CD4-positive, alpha-beta T cell treated with Interleukin-4 for 1 hour (primary cell): ENCODE results near the gene TAX1BP1.

Source experiments
- DNase-seq, 2 donors: peaks; one replicate each; pipeline ENCODE4 v3.0.0-alpha.2; 2020 to 2022

Gene TAX1BP1

DNA sequence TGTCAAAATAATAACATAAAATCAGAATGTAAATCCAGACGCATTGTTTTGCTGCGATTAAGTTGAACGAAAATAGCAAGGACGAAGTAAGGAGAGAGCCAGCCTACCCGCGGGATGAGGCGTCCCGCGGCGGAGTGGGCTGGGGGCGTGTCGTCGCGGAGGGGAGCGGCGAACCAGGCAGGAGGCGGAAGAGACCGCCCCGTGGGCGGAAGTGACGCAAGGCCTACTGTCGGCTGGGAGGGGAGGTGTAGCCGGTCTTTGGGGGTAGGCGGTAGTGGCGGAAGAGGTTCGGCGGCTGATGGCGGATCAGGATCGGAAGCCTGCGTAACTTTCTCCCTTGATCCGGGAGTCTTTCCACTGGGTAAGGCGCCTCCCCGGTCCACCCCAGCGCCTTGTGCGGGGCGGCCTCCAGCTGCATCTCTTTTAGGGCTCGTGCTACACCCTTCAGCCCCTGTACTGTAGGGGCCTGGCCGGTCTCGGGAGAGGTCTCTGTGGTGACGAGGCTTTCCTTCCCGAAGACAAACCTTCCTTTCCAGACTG is at the start of gene TAX1BP1:
TSS of gene TAX1BP1 (plus strand) at position 254 of the 540 bp plus-strand sequence. CDS start 8,363 bp downstream, outside the sequence.
- DNase-seq: peak; percentile 95

DNA sequence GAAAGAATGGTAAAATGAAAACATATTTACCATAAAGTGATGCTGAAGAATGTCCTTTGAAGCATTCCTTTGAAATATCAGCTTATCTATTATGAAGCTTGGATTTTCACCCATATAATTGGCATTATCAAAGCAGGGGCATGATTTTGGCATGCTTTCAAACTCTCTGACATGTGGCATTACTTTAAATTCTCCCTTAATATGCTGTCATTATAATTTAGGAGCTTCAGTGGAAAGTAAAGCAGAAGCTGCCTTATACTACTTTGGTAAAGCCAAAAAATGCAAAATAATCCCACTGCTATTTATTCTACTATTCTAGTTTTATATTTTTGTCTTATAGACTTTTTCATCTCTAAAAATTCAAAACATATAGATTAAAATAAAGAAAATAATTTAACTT is 49.3 kb upstream of the TAX1BP1 start:
- DNase-seq: no peak

DNA sequence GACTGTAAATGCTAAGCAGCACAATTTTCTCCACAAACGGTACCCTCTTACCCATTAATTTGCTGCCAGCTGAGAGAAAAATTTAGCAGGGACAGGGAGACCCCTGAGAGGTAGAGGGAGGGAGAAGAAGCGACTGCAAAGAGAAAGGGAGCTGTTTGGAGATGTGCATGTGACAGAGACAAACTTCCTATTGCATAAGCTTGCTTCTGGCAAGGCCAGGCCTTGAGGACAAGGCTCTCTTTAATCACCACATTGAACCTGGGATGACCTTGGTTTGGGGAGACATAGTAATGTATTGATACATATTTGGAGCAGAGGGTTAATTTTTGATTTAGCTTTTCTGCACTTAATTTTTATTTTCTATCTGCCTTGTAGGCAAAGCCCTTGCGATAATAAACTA is 46.2 kb upstream of the TAX1BP1 start:
- no peak for DNase-seq

DNA sequence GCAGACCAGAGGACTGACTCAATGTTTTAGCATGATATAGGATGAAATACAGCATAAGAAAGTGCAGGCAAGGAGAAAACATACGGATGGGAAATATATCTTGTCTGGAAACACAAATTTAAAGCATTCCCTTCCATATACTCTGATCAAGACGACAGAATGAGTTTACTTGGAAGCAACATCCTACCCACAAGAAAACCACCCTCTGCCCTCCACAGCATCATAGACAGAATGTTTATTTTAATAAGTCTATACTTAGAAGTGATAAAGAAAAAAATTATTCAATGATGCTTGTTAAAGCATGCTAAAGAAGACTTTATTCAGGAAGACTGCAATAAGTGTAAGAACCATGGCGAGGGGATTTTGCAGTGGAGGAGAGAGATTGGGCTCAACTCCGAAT is 44.9 kb upstream of the TAX1BP1 start:
- no peak for DNase-seq

DNA sequence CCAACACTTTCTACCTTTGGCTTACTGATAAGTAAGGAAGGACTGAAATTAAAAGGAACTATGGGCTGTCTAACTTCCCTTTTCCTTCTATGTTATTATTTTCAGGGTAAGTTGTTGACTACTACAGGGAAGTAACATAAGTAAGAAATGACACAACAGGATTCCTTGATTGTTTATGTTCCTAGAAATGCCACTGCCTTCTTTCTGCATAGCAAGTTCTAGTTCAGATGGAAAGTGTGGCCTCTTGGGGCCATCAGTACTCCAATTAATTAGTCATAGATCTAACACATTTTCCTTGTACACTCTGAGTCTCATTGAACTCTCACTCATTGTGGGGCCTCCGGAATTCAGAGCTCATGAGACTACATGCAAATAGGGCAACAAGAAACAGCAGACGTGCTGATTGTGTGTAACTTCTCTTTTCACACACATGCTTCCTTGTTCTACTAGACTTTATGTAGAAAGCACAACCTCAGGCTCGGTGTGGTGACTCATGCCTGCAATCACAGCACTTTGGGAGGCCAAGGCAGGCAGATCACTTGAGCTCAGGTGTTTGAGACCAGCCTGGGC is 42.0 kb upstream of the TAX1BP1 start:
- DNase-seq: peak; percentile 5 to 64

DNA sequence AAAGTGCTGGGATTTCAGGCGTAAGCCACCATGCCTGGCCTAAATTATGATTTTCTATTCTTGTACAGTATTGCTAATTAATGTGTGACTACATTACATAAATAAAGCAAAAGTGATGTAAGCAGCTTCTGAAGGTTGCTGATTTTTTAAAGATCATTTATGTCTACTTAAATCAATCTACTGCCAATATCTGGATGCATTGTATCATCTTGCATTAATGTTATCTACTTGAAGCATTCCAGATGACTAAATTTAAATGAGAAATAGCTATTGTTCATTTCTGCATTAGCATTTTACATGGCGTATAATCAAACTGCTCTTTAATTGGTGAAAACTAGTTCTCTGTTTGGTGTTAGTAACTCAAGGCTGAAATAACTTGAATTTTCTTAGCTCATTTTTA is 40.2 kb upstream of the TAX1BP1 start:
- no peak for DNase-seq

DNA sequence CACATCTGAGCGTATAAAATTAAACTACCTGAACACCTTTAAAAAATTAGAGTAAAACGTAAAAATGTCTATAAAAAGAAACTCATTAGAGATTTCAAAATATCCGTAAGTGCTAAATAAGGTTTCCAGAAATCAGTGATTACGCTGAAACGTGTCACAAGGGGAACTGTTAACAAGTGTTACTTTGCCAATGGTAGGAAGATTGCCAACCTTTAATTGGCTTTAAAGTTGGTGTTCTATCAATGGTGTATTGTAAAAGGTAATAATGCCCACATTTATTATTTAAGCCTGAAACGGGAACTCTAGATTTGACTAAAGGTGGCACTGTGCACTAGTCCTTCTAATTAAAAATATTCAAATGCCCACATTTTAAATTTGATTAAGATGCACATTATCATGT is 39.5 kb upstream of the TAX1BP1 start:
- DNase-seq: no peak

DNA sequence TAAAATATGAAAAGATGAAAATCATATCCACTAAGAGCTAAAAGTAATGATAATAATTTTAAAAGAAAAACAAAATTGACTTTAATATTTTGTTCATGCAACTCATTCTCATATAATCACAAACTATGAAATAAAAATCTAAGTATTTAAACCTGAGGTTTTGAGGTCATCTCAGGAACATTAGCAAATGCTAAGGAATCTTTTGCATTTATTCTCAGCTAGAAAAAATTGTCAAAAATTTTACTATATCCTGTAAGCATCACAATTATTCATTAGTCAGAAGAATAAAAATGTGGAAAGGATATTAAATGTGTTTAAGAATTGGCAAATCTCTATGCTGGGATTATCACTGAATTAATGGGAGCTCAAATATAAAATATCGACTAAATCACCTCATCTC is 36.8 kb upstream of the TAX1BP1 start:
- no peak for DNase-seq

DNA sequence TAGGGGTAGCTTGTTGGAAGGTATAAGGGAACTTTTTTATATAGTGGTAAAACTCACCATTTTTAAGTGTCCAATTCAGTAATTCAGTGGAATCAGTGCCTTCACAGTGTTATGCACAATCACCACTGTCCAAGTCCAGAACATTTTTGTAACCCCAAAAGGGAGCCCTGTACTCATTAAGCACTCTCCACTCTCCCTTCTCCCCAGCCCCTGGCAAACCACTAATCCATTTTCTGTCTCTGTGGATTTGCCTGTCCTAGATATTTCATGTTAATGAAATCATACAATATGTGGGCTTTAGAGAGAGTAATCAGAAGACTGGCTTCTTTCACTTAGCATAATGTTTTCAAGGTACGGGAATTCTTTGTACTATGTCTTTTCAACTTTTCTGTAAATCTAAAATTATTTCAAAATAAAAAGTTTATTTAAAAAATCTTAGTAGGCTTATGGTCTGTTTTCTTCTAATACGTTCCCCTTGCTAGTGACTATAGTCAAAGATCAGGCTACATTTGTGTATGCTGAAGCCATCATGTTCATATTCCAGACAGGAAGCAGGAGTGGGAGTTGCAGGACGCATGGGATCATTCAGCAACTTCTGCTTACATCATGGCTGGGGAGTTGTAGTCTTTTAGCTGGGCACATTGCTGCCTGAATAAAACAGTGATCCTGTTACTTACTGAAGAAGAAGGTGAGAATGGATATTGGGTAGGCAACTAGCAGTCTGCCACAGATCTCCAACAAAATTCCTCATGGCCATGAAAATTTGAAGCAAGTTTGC is 35.4 kb upstream of the TAX1BP1 start:
- DNase-seq: no peak

DNA sequence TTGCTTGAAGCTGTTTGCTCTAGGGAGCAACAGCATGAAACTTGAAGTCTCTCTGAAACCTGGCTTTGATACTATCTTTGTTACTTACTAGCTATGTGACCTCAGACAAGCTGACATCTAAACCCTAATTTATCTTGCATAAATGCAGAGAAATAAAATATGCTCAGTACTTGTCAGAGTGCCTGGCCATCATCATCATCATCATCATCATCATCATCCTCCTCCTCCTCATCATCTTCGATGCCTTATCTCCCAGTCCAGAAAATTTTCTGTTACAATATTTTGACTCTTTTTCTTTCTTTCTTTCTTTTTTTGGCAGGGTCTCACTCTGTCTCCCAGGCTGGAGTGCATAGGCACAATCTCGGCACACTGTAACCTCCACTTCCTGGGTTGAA is 34.8 kb upstream of the TAX1BP1 start:
- no peak for DNase-seq

DNA sequence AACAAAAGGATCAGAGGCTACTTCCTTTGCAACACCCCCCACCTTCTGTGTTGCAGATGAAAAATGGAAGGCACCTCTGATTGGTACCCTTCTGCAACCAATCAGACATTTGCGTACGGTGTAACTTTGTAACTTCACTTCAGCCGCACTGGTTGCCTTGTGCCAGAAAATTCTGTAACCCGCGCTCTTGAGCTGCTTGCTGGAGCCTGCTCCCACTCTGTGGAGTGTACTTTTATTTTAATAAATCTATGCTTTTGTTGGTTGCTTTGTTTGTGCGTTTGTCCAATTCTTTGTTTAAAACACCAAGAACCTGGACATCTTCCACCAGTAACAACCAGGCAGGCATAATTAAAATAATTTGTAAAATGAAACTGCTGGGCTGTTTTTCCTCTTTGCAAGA is 31.5 kb upstream of the TAX1BP1 start:
- DNase-seq: no peak

DNA sequence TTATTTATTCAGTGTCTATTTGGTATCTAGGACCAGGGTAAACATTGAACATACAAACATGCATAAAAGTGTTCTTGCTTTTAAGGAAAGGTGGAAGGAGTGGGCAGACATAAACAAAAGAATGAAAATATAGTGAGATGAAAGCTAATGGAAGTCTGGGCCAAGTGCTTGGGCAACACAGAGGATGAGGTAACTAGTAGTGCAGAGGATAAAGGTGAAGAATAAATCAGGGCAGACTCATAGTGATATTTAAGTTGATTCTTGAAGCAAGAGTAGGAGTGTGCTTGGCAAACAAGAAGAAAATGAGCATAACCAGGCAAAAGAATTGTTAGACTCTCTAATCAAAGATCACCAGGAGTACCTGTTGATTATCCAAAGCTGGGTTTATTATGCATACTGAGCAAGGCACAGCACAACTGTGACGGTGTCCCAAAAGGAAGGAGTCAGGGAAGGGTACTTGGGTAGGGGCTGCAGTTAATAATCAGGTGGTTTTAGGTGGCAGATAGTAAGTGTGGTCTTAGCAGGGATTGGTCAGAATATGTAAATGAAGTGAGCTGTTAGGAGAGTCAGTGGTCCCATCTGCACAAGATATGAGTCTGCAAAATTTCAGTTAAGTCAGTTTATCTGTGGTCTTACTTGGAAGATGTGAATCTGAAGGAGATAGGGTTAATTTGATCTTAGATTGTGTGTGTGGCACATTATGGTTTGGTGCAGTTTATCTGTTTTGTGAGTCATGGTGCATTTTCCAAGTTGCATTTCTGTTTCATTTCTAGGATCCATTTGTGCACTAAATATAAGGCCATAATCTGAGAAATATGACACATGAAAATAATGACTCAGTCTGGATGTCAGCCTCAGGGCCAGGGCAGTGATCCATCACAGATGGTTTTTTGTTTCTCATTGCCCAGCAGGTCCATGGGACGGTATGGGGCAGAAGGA is 30.6 kb upstream of the TAX1BP1 start:
- no peak for DNase-seq

DNA sequence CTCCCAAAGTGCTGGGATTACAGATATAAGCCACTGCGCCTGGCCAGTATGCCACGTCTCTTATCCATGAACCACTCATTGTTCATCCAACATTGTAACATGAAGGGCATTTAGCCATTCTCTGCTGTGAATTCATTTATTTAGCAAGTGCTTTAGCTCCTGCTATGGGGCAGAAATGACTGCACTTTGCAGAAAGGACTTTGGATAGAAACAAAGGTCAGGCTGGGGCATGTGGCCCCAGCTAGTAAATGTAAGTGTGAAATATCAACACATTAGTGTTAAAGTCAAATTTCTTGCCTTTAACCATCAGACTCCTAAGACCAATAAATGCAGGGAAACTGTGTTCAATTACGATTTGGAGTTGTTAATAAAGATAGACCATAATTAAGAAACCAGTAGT is 27.7 kb upstream of the TAX1BP1 start:
- no peak for DNase-seq

DNA sequence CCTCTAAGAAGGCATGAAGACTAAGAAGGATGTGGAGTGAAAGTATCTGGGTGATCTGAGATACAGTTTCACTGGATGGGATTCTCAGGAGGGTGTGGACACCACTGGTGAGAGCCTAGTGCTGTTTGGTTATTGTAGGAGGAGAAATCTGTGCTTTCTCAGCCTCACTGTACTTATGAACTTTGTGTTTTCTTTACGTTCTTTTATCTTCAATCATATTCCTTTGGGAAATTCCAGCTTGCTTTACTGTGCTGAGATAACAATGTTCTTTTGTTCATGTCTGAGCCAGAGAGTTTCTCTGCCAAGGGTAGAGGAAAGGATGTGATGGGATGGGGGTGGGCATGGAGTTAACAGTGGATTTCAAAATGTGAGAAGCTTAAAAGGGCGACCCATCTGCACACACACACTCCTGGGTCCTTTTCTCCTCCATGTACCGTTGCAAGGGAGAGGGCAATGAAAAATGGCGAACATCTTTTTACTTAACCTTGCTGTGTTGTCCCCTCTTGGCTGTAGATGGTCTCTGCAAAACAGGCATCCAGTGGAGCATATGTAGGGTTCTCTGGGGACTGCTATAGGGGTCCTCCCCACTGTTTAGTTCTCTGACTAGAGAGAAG is 25.0 kb upstream of the TAX1BP1 start:
- no peak for DNase-seq

DNA sequence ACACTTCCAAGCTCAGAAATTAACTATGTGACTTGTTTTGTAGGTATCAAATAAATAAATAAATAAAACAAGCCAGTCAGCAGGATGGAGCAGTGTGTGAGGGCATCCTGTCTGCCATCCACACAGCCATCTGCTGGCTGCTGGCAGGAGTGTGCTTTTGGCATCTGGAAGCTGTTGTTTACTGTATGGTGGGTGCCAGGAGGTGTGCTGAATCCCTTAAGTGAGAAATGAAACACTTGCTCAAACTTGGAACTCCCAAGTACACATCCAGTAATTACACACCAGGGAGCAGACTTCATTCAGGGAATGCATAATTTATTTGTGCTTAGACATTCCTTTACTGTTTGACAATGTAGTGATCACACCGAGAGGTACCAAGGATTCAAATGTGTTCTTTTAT is 16.9 kb upstream of the TAX1BP1 start:
- DNase-seq: no peak

DNA sequence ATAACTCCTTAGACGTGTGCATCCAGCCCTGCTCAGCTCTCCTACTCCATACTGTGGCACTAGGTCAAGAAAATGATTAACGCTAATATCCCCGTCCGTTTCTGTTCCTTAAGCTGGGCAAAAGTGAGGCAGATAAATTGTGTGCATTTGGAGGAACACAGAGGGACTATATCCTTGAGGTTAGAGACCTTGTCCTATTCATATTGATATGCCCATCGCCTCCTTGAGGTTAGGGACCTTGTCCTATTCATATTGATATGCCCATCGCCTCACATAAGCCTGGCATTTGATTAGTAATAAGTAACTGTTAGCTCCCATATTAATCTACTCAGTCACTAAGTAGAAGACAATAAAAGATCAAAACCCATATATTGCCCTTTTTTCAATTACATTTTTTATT is 12.9 kb upstream of the TAX1BP1 start:
- DNase-seq: no peak

DNA sequence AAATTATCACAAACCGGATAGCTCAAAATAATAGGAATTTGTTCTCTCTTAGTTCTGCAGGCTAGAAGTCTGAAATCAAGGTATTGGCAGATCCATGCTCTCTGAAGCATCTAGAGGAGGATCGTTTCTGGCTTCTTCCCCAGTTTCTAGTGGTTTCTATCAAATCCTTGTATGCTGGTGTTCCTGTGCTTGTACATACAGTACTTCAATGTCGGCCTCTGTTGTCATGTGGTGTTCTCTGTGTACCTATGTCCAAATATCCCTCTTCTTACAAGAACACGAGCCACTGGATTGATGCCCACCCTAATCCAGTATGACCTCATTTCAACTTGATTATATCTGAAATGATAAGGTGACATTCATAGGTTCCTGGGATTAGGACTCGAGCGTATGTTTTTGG is 9.8 kb upstream of the TAX1BP1 start:
- no peak for DNase-seq

DNA sequence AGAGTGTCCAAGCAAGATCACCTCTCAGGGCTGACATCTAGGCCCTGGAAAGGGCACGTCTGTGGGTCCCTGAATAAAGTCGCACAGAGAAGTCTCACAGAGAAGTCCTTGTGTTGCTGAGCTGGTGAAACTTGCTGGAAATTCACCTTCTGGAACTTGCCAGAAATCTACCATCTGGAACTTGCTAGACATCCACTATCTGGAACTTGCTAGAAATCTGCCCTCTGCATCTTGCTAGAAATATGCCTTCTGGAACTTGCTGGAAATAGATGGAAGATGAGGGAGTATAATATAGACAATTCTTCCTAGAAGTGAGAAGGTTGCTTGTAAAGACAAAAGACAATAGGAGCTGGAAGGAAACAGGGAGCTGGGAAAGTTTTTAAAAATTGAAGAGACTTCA is 5.4 kb upstream of the TAX1BP1 start:
- DNase-seq: no peak

DNA sequence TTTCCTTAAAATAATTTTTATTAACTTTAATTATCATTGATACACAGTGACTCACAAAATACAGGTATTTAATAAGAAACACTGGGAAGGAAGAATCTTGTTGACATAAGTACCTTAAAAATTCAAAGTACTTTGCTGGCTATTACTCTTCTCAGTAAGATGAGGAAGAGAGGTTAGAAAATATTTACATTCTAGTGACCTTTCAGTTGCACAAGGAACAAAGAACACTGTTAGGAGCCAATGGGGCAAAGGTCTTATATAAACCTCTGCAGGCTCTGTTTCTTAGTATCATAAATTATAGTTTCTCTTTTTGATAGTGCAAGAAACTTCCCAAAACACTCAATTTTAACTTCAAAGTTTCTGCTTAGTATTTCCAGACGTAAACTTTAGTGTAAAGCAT is 4.8 kb upstream of the TAX1BP1 start:
- no peak for DNase-seq

DNA sequence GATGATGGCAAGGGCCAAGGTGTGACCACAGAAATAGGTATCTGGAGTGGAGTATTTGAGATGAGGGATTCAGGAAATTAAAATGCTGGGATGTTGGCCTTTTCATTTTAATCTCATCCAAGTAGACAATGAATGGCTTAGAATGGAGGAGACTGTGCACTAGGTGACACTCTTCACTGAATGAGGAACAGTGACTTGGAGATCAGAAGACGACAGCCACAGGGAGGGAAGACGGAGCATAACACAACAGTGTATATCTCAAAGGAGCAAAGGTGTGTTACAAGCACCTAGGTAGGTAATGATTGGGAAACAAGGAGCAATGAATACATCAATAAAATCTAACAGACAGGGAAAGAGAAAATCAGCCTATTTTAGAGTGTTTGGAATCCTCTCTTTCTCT is 4.1 kb upstream of the TAX1BP1 start:
- DNase-seq: no peak

DNA sequence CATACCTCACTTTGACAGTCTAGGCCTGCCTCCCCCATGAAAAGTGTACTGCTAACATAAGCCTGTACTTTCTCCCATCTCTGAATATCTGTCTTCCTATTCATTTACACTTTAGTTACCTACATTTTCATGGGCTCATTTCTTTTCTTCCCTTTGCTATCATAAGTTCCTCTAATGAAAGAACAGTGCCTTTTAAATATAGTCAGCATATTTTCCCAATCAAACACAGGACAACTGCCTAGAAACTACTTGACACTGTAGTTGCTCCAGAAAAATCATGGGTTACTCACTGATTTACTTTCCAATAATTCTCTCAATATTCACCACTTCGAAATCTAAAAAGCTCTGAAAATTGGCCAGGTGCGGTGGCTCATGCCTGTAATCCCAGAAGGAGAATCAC is 2.8 kb upstream of the TAX1BP1 start:
- no peak for DNase-seq

DNA sequence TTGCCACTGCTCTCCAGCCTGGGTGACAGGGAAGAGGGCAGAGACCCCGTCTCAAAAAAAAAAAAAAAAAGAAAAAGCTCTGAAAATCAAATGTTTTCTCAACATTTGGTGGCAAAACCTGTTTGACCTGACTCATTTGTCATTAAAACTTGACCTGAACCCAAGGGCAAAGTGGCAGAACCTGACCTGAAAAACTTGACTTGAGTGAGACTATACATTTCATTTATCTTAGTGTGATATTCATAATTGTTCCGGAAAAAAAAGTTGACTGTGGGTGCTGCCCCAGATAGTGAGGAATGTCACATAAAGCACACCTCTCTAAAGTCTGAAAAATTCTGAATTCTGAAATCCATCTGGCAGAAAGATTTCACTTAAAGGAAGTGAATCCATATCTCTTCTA is 2.3 kb upstream of the TAX1BP1 start:
- no peak for DNase-seq

DNA sequence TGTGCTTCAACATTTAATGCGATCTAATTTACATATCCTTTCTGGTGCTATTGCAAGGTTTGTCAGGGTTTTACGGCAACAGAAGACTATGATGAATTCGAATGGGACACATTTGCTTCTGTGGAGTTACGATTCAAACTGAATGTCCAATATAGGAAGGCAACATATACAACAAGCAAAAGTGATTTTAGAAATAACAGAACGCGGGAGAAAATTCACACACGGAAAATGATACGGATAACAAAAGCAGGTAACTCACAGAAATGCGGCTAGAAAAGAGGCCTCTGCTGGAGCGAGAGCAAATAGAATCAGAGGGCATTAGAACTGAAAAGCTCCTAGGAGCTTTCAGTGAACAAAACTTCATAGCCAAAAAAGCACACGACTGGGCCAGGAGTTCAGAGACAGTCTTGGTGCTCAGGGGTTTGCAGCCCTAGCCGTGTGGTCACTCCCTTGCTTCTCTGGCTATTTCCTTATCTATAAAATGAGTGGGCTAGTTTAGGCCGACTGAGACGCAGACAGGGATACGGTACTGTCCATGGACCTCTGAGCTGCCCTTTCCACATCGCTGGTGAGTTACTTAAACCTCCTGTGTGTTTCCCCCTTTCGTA is 557 bp upstream of the TAX1BP1 start:
- DNase-seq: peak in 1 of 2 donors; percentile 8
